Testis (tissue), 3 donors: ENCODE data around the gene CDH12. TPM values are rescaled to one million over a fixed set of nuclear protein-coding genes. Genes with fewer than 3 reads are reported as not detected.

ENCODE experiments used
- DNase-seq: peaks from one replicate; pipeline ENCODE4 v3.0.0-alpha.2; 2019
- H3K27ac ChIP-seq, 2 donors: fragments of 200-600 bp; sonication (generic); one replicate each; pipeline ENCODE4 v1.5.1; 2019
- H3K27me3 ChIP-seq: fragments of 200-600 bp; sonication (generic); one replicate; pipeline ENCODE4 v1.5.1; 2019
- H3K36me3 ChIP-seq: fragments of 200-600 bp; sonication (generic); one replicate; pipeline ENCODE4 v1.5.1; 2017; ENCODE audit warnings: low read depth; ENCODE audit errors: missing control alignments
- H3K4me1 ChIP-seq: fragments of 200-600 bp; sonication (generic); one replicate; pipeline ENCODE4 v1.5.1; 2019
- H3K4me3 ChIP-seq, 2 donors: fragments of 200-600 bp; sonication (generic); one replicate each; pipeline ENCODE4 v1.5.1; 2017 to 2019
- H3K9me3 ChIP-seq: fragments of 200-600 bp; sonication (generic); one replicate; pipeline ENCODE4 v1.5.1; 2017
- POLR2A ChIP-seq: fragments of 450-650 bp; IDR thresholded peaks from one replicate; pipeline ENCODE4 v1.6.1; 2017; ENCODE audit warnings: antibody characterized with exemption, mild to moderate bottlenecking, moderate library complexity
- WGBS, 2 donors: methylation state at CpG; one replicate each; pipeline ENCODE4 v1.1.5; 2018; 5-methylcytosine and 5-hydroxymethylcytosine counted together
- intact Hi-C: fragments of 100-400 bp; cut with DNase I; formaldehyde crosslinking; loops from one replicate; pipeline ENCODE4 v1.15.1; 2023; ENCODE audit warnings: low total_unique reads
- polyA plus RNA-seq: library from polyadenylated mRNA; stranded (reverse); fragments of 350-450 nt; fragmentation: Illumina TruSeq; extraction: RNeasy Lipid Tissue Mini Kit (QIAGEN cat#74804); gene quantifications from one replicate; pipeline ENCODE4 v1.2.3, GENCODE V29; 2014; ENCODE audit warnings: low read depth, low replicate concordance; ENCODE audit not compliant: insufficient read depth
- total RNA-seq, 2 donors: library from RNA; depleted of rRNA; stranded (reverse); fragments of >200 nt; gene quantifications; one replicate each; pipeline ENCODE4 v1.2.3, GENCODE V29; 2016
- TF ChIP-seq, protein P1 (sequence below), 3 experiments: fragments of 450-650 bp in 2 of 3; fragments of 200-600 bp in 1 of 3; sonication (generic) in 1 of 3; IDR thresholded peaks; one replicate each; pipeline ENCODE4 v1.5.1; 2016 to 2019; ENCODE audit warnings: antibody characterized with exemption in 3 of 3, mild to moderate bottlenecking in 2 of 3, moderate library complexity in 1 of 3

CDH12 gene
- total and polyA plus RNA-seq, 3 donors from 2014 or later = 0.87 to 2.3 (median 2.3) TPM

DNA sequence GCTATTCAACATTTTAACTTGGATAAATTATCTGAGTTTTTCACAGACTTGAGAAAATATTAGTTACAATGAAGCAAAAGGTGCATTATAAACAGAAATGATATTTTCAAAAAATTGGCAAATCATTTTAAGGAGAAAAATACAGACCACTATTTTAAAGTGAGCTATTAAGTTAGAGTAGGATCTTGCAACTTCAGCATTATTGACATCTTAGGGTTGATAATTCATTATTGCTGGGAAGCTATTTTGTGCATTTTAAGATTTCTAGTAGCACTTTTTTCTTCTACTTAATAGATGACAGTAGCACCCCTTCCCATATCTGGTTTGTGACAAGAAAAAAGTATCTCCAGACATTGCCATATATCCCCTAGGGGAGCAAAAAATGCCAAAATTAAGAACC lies 774.1 kb downstream of the CDH12 start:
- H3K9me3 ChIP-seq = no peaks in the 10 kb centered on the region
- no peak for DNase-seq
- intact Hi-C loops = no loop called here

DNA sequence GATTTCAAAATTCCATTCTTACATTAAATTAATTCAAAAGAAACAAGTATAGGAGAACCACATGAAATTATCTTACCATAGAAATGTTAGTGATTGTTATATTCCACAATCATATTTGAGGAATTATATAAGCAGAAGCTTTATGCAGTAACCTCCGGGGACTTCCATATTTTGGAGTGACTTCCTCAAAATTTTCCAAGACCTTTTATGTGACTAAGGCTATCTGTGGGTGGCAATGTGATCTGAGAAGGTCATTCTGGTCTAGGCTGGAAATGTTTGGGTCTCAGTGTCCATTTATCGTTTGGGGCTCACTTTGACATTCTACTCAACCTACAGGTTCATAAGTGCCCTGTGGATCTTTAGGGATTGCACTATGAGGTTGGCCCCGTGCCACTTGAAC lies 776.6 kb downstream of the CDH12 start:
- no peaks in the 10 kb centered on the region for H3K27me3 ChIP-seq
- no peak for DNase-seq
- no peak for TF ChIP-seq POLR2A
- TF ChIP-seq, protein P1, sequence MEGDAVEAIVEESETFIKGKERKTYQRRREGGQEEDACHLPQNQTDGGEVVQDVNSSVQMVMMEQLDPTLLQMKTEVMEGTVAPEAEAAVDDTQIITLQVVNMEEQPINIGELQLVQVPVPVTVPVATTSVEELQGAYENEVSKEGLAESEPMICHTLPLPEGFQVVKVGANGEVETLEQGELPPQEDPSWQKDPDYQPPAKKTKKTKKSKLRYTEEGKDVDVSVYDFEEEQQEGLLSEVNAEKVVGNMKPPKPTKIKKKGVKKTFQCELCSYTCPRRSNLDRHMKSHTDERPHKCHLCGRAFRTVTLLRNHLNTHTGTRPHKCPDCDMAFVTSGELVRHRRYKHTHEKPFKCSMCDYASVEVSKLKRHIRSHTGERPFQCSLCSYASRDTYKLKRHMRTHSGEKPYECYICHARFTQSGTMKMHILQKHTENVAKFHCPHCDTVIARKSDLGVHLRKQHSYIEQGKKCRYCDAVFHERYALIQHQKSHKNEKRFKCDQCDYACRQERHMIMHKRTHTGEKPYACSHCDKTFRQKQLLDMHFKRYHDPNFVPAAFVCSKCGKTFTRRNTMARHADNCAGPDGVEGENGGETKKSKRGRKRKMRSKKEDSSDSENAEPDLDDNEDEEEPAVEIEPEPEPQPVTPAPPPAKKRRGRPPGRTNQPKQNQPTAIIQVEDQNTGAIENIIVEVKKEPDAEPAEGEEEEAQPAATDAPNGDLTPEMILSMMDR (IDR thresholded peaks at IDR 0.05) = no peak
- intact Hi-C loops = no loop called here
- H3K27ac ChIP-seq = no peak overlapping the region
- no peak overlapping the region for H3K4me3 ChIP-seq
- H3K9me3 ChIP-seq = no peaks in the 10 kb centered on the region
- 76 to 92% methylated on average over 3 of the region's 3 CpGs for WGBS, 2 donors
- no peaks in the 10 kb centered on the region for H3K4me1 ChIP-seq
- H3K36me3 ChIP-seq = no peaks in the 10 kb centered on the region

More for the DNA sequence above, 774.1 kb downstream of the CDH12 start:
- Histone ChIP-seq H3K36me3 (no peaks in the 10 kb centered on the region), H3K27ac (no peak overlapping the region), H3K4me1 (no peaks in the 10 kb centered on the region), H3K4me3 (no peak overlapping the region), H3K27me3 (no peaks in the 10 kb centered on the region)
- no peak for TF ChIP-seq POLR2A

DNA sequence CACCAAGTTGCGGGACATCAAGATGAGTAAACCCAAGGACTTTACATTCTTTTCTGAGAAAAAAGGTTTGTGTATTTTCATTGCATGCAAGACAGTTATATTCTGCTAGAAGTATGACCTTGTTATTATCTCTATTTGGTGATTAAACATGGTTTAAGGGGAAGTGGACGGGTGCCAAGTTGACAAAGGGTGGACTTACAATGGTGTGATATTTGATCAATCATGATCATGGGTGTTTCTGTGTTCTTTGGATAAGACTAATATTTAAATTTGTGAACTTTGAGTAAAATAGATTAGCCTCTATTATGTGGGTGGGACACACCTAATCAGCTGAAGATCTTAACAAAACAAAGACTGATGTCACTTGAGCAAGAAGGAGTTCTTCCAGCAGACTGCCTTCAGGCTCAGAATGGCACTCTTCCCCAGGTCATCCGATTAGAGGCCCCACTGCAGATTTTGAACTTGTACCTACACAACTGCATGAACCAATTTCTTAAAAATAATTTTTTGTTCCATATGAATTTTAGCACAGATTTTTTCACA lies 782.9 kb downstream of the CDH12 start:
- H3K4me3 ChIP-seq = no peak overlapping the region
- H3K27ac ChIP-seq = no peak overlapping the region
- DNase-seq = no peak
- no peaks in the 10 kb centered on the region for H3K27me3 ChIP-seq
- intact Hi-C loops = no loop called here
- H3K4me1 ChIP-seq = no peaks in the 10 kb centered on the region
- 87% methylated on average over 3 of the region's 3 CpGs for WGBS, 2 donors
- H3K36me3 ChIP-seq = no peaks in the 10 kb centered on the region
- no peaks in the 10 kb centered on the region for H3K9me3 ChIP-seq
- TF ChIP-seq POLR2A = no peak
- TF ChIP-seq, protein P1 (IDR thresholded peaks at IDR 0.05) = no peak

DNA sequence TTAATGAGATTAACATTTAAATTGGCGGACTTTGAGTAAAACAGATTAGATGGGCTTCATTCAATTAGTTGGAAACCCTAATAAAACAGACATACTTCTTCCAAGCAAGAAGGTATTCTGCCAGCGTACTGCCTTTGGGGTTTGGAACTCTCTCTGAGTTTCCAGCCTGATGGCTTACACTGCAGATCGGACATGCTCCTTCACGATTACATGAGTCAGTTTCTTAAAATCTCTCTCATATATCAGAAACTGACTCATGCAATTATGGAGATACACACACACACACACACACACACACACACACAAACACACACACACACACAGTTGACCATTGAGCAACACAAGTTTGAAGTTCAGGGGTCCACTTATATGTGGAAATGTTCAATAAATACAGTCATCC lies 789.4 kb downstream of the CDH12 start:
- 86 to 93% methylated on average over 4 of the region's 4 CpGs for WGBS, 2 donors
- no peak overlapping the region for H3K27ac ChIP-seq
- H3K4me3 ChIP-seq = no peak overlapping the region
- H3K36me3 ChIP-seq = no peaks in the 10 kb centered on the region
- intact Hi-C loops = no loop called here
- no peaks in the 10 kb centered on the region for H3K4me1 ChIP-seq
- TF ChIP-seq POLR2A = no peak
- TF ChIP-seq, protein P1 (IDR thresholded peaks at IDR 0.05) = no peak
- DNase-seq = no peak
- H3K27me3 ChIP-seq = no peaks in the 10 kb centered on the region
- no peaks in the 10 kb centered on the region for H3K9me3 ChIP-seq

DNA sequence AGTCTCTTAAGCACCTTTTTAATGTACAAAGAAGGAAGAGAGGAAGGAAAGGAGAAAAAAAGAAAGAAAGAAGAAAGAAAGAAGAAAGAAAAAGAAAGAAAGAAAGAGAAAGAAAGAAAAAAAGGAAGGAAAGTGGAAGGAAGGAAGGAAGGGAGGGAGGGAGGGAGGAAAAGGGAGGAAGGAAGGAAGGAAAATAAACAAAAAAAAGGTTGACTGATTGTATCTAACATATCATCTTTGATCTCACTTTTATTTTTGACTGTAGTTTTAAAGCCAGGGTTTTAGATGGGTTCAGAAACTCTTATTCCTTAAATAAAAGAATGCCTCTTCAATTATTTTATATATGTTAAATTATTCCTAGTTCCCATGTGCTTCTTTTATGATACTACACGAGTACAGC lies 794.5 kb downstream of the CDH12 start:
- Histone ChIP-seq H3K4me1 (no peaks in the 10 kb centered on the region), H3K36me3 (no peaks in the 10 kb centered on the region), H3K9me3 (no peaks in the 10 kb centered on the region), H3K27me3 (no peaks in the 10 kb centered on the region), H3K27ac (no peak overlapping the region), H3K4me3 (no peak overlapping the region)
- TF ChIP-seq POLR2A = no peak
- TF ChIP-seq, protein P1 (IDR thresholded peaks at IDR 0.05) = no peak
- 79 to 83% methylated on average over 1 of the region's 1 CpG for WGBS, 2 donors
- intact Hi-C loops = no loop called here
- DNase-seq = no peak
